ENCODE results near the gene DPYSL5.

- TF ChIP-seq POLR2A (IDR thresholded peaks at IDR 0.05) (no peak), POLR2AphosphoS5 (IDR thresholded peaks at IDR 0.05) (no peak), CTCF (IDR thresholded peaks at IDR 0.05) (no peak)
These were observed 62.2 kb downstream of the DPYSL5 start for GRCh38 chr2:26910176-26910575.
